Esophagus mucosa (tissue), 1 donor: ENCODE results near the gene CTXN3. TPM values are rescaled to one million over a fixed set of nuclear protein-coding genes. Genes with fewer than 3 reads are reported as not detected.

Experiments
- ATAC-seq: fragments of 200-7000 bp; cut with Tn5 transposase; one replicate; pipeline ENCODE4 v1.9.1; 2020
- total RNA-seq: library from RNA; stranded (reverse); gene quantifications from one replicate; pipeline ENCODE4 v1.2.4, GENCODE V29; 2023
- donor health status: DM: yes; HTN: yes; CAD: no.

Gene CTXN3
- 0.24 TPM for total RNA-seq

- ATAC-seq: peak; percentile 92
Observed at GRCh38 chr5:127649018-127649439, at the start of gene CTXN3. Gene CTXN3 (plus strand): TSS chr5:127649082. CDS start chr5:127657522, 8,440 bp downstream.

GRCh38 chr5:127599320-127599719 is 49.6 kb upstream of the CTXN3 start:
- no peak for ATAC-seq

GRCh38 chr5:127599847-127600246 is 49.0 kb upstream of the CTXN3 start:
- ATAC-seq: no peak

- ATAC-seq: no peak
Observed at GRCh38 chr5:127601111-127601510, 47.8 kb upstream of the CTXN3 start.

- ATAC-seq: no peak
Observed at GRCh38 chr5:127601601-127602000, 47.3 kb upstream of the CTXN3 start.

- ATAC-seq: no peak
Observed at GRCh38 chr5:127602481-127602880, 46.4 kb upstream of the CTXN3 start.

GRCh38 chr5:127602896-127603844 is 45.7 kb upstream of the CTXN3 start:
- ATAC-seq: no peak

GRCh38 chr5:127608077-127608660 is 40.7 kb upstream of the CTXN3 start:
- no peak for ATAC-seq

- no peak for ATAC-seq
Observed at GRCh38 chr5:127609011-127609410, 39.9 kb upstream of the CTXN3 start.

- no peak for ATAC-seq
Observed at GRCh38 chr5:127609957-127610356, 38.9 kb upstream of the CTXN3 start.

GRCh38 chr5:127612441-127613141 is 36.3 kb upstream of the CTXN3 start:
- ATAC-seq: peak; percentile 33

GRCh38 chr5:127615916-127616315 is 33.0 kb upstream of the CTXN3 start:
- ATAC-seq: no peak

- ATAC-seq: no peak
Observed at GRCh38 chr5:127619908-127620479, 28.9 kb upstream of the CTXN3 start.

- no peak for ATAC-seq
Observed at GRCh38 chr5:127621601-127622325, 27.1 kb upstream of the CTXN3 start.

GRCh38 chr5:127634007-127634406 is 14.9 kb upstream of the CTXN3 start:
- no peak for ATAC-seq

GRCh38 chr5:127639828-127640227 is 9.1 kb upstream of the CTXN3 start:
- ATAC-seq: no peak

GRCh38 chr5:127642949-127643348 is 5.9 kb upstream of the CTXN3 start:
- ATAC-seq: no peak

- no peak for ATAC-seq
Observed at GRCh38 chr5:127643607-127644006, 5.3 kb upstream of the CTXN3 start.

GRCh38 chr5:127645300-127645726 is 3.6 kb upstream of the CTXN3 start:
- ATAC-seq: peak; percentile 56

- ATAC-seq: peak; percentile 60
Observed at GRCh38 chr5:127647361-127647958, 1.4 kb upstream of the CTXN3 start.

- ATAC-seq: no peak
Observed at GRCh38 chr5:127650022-127650421, 1.1 kb downstream of the CTXN3 start.

GRCh38 chr5:127650649-127651048 is 1.8 kb downstream of the CTXN3 start:
- ATAC-seq: no peak
